Measurements from ENCODE around the gene AGAP1.

DNA sequence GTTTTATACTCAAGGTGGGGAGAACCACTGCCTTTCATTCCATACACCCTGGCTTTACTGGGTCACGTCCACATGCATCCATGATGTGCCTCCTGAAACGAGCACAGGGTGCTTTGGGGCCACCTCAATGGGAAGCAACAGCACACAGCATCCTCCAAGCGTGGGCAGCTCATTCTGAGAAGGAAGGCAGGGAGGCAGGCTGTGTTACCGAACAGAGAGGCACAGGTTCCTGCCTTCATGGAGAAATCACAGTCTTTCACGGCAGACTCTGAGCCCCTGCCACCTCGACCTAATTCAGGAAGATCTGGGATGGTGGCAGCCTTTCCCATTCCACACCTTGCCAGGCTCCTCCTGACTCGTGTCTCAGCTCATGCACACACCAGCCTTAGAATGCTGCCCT, 544.3 kb downstream of the AGAP1 start:
- TF ChIP-seq, protein P1, sequence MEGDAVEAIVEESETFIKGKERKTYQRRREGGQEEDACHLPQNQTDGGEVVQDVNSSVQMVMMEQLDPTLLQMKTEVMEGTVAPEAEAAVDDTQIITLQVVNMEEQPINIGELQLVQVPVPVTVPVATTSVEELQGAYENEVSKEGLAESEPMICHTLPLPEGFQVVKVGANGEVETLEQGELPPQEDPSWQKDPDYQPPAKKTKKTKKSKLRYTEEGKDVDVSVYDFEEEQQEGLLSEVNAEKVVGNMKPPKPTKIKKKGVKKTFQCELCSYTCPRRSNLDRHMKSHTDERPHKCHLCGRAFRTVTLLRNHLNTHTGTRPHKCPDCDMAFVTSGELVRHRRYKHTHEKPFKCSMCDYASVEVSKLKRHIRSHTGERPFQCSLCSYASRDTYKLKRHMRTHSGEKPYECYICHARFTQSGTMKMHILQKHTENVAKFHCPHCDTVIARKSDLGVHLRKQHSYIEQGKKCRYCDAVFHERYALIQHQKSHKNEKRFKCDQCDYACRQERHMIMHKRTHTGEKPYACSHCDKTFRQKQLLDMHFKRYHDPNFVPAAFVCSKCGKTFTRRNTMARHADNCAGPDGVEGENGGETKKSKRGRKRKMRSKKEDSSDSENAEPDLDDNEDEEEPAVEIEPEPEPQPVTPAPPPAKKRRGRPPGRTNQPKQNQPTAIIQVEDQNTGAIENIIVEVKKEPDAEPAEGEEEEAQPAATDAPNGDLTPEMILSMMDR (IDR thresholded peaks at IDR 0.05) = no peak
- no peak for TF ChIP-seq POLR2A (IDR thresholded peaks at IDR 0.05)

Measured in heart left ventricle (tissue), 13 donors.